ENCODE results near the gene TTLL13. TPM values are rescaled to one million over a fixed set of nuclear protein-coding genes. Genes with fewer than 3 reads are reported as not detected.

The TTLL13 gene
- total and polyA plus RNA-seq, 12 donors, result 0.09 to 0.78 (median 0.24) TPM; not detected in 4

DNA sequence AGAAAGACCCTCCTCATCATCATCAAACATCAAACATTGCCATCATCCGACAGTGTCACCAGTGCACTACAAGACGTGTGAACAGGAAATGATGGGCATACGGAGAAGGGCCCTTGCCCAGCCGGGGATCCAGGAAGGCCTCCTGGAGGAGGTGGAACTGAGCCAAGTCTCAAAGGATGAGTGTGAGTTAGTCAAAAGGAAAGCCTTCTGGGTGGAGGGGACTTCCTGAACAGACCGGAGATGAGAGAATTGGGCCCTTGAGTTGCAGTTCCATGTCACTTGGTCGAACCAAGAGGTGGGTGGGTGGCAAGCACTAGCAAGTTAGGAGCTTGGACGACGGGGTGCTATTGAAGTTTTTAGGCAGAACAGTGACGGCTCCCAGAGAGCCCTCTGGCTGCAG is 39.8 kb upstream of the TTLL13 start:
- no peak overlapping the region for H3K27ac ChIP-seq
- ATAC-seq (no peak), DNase-seq (no peak)
- H3K4me1 ChIP-seq, result peaks cover 10 to 72% (median 49%) of the 10 kb centered on the region in 9 donors
- no peaks in the 10 kb centered on the region for H3K27me3 ChIP-seq
- no peaks in the 10 kb centered on the region for H3K9me3 ChIP-seq
- intact Hi-C loops (cut with DNase I), result no loop called here
- H3K36me3 ChIP-seq, result peaks cover 0 to 35% (median 0%) of the 10 kb centered on the region in 9 donors
- no peak overlapping the region for H3K4me3 ChIP-seq
- WGBS, 2 donors, result 64 to 78% methylated on average over 9 of the region's 9 CpGs
- TF ChIP-seq, protein P1, sequence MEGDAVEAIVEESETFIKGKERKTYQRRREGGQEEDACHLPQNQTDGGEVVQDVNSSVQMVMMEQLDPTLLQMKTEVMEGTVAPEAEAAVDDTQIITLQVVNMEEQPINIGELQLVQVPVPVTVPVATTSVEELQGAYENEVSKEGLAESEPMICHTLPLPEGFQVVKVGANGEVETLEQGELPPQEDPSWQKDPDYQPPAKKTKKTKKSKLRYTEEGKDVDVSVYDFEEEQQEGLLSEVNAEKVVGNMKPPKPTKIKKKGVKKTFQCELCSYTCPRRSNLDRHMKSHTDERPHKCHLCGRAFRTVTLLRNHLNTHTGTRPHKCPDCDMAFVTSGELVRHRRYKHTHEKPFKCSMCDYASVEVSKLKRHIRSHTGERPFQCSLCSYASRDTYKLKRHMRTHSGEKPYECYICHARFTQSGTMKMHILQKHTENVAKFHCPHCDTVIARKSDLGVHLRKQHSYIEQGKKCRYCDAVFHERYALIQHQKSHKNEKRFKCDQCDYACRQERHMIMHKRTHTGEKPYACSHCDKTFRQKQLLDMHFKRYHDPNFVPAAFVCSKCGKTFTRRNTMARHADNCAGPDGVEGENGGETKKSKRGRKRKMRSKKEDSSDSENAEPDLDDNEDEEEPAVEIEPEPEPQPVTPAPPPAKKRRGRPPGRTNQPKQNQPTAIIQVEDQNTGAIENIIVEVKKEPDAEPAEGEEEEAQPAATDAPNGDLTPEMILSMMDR (IDR thresholded peaks at IDR 0.05), result no peak

GRCh38 chr15:90210593-90210992 is 38.8 kb upstream of the TTLL13 start:
- peak in 1 of 2 donors; percentile 67 for DNase-seq
- intact Hi-C loops (cut with DNase I), result loop anchor here in 1 of 10 donors (5.0 kb wide), 1 partner anchor 48 kb away; no protein-coding TSS in a partner anchor
- ATAC-seq, result peak in 5 of 8 donors; percentile 33 to 57 (median 46)

GRCh38 chr15:90211009-90211408 is 38.3 kb upstream of the TTLL13 start:
- intact Hi-C loops (cut with DNase I), result loop anchor here in 1 of 10 donors (5.0 kb wide), 1 partner anchor 49 kb away; no protein-coding TSS in a partner anchor
- ATAC-seq, result peak in 4 of 8 donors; percentile 3 to 39 (median 22)
- Histone ChIP-seq H3K27me3 (no peaks in the 10 kb centered on the region), H3K4me3 (no peak overlapping the region), H3K27ac (peak overlapping the region in 2 of 10 donors; percentile 15 to 66), H3K4me1 (peaks cover 10 to 61% (median 39%) of the 10 kb centered on the region in 9 donors), H3K36me3 (peaks cover 0 to 25% (median 0%) of the 10 kb centered on the region in 9 donors), H3K9me3 (no peaks in the 10 kb centered on the region)
- 89% methylated on average over 9 of the region's 9 CpGs for WGBS, 2 donors
- TF ChIP-seq, protein P1 (IDR thresholded peaks at IDR 0.05), result no peak
- DNase-seq, result no peak

More at GRCh38 chr15:90210593-90210992, 38.8 kb upstream of the TTLL13 start:
- H3K4me1 ChIP-seq, result peaks cover 10 to 65% (median 42%) of the 10 kb centered on the region in 9 donors
- no peak overlapping the region for H3K4me3 ChIP-seq
- no peak overlapping the region for H3K27ac ChIP-seq
- no peaks in the 10 kb centered on the region for H3K9me3 ChIP-seq
- peaks cover 0 to 25% (median 0%) of the 10 kb centered on the region in 9 donors for H3K36me3 ChIP-seq
- TF ChIP-seq, protein P1 (IDR thresholded peaks at IDR 0.05), result no peak
- WGBS, 2 donors, result 50 to 69% methylated on average over 8 of the region's 8 CpGs
- H3K27me3 ChIP-seq, result no peaks in the 10 kb centered on the region

- DNase-seq (no peak), ATAC-seq (peak in 6 of 8 donors; percentile 24 to 62 (median 42))
- H3K9me3 ChIP-seq, result no peaks in the 10 kb centered on the region
- intact Hi-C loops (cut with DNase I), result loop anchor here in 1 of 10 donors (5.0 kb wide), 1 partner anchor 49 kb away; no protein-coding TSS in a partner anchor
- H3K27me3 ChIP-seq, result no peaks in the 10 kb centered on the region
- TF ChIP-seq, protein P1 (IDR thresholded peaks at IDR 0.05), result no peak
- H3K4me1 ChIP-seq, result peaks cover 10 to 55% (median 33%) of the 10 kb centered on the region in 9 donors
- H3K36me3 ChIP-seq, result peaks cover 0 to 25% (median 0%) of the 10 kb centered on the region in 9 donors
- 50 to 74% methylated on average over 13 of the region's 13 CpGs for WGBS, 2 donors
- peak overlapping the region in 1 of 10 donors; percentile 66 for H3K27ac ChIP-seq
- no peak overlapping the region for H3K4me3 ChIP-seq
Measured at GRCh38 chr15:90211440-90212143, 37.8 kb upstream of the TTLL13 start.

Measured in heart right ventricle (tissue), 16 donors.